ENCODE results near the gene ADRA2B.

- TF ChIP-seq, protein P1, sequence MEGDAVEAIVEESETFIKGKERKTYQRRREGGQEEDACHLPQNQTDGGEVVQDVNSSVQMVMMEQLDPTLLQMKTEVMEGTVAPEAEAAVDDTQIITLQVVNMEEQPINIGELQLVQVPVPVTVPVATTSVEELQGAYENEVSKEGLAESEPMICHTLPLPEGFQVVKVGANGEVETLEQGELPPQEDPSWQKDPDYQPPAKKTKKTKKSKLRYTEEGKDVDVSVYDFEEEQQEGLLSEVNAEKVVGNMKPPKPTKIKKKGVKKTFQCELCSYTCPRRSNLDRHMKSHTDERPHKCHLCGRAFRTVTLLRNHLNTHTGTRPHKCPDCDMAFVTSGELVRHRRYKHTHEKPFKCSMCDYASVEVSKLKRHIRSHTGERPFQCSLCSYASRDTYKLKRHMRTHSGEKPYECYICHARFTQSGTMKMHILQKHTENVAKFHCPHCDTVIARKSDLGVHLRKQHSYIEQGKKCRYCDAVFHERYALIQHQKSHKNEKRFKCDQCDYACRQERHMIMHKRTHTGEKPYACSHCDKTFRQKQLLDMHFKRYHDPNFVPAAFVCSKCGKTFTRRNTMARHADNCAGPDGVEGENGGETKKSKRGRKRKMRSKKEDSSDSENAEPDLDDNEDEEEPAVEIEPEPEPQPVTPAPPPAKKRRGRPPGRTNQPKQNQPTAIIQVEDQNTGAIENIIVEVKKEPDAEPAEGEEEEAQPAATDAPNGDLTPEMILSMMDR (IDR thresholded peaks at IDR 0.05) = no peak
- TF ChIP-seq REST (IDR thresholded peaks at IDR 0.05; ENCODE audit: insufficient read depth in 1 of 2, low read depth in 2 of 2, low read length in 1 of 2) (no peak), POLR2AphosphoS5 (IDR thresholded peaks at IDR 0.05; ENCODE audit: low read depth, low read length) (no peak)
Measured at GRCh38 chr2:96145848-96146152, 29.4 kb upstream of the ADRA2B start.
